Globus pallidus (tissue), 1 donor: ENCODE measurements around the gene ANKRD24.
"Not testable (repeated sequence)": the region's sequence is repeated elsewhere in the genome, so short reads cannot be mapped to it uniquely, and the experiment has no call there.

Experiments used
- DNase-seq: peaks from one replicate; pipeline ENCODE4 v3.0.0-alpha.2; 2015; ENCODE audit warnings: low spot score

ANKRD24 gene

GRCh38 chr19:4173479-4174212, 8.8 kb upstream of the ANKRD24 start:
- DNase-seq: no peak

GRCh38 chr19:4174213-4174894, 8.1 kb upstream of the ANKRD24 start:
- DNase-seq: no peak

- DNase-seq: no peak
Observed at GRCh38 chr19:4174895-4175668, 7.4 kb upstream of the ANKRD24 start.

- DNase-seq: no peak
Observed at GRCh38 chr19:4175669-4175931, 6.9 kb upstream of the ANKRD24 start.

- DNase-seq: no peak
Observed at GRCh38 chr19:4177146-4177545, 5.3 kb upstream of the ANKRD24 start.

GRCh38 chr19:4178990-4179389, 3.5 kb upstream of the ANKRD24 start:
- DNase-seq: no peak

GRCh38 chr19:4181053-4181508, 1.4 kb upstream of the ANKRD24 start:
- DNase-seq: no peak

- no peak for DNase-seq
Observed at GRCh38 chr19:4183967-4184717, 1.7 kb downstream of the ANKRD24 start.

GRCh38 chr19:4184718-4185352, 2.3 kb downstream of the ANKRD24 start:
- DNase-seq: no peak

- DNase-seq: no peak
Observed at GRCh38 chr19:4185413-4186086, 3.1 kb downstream of the ANKRD24 start.

GRCh38 chr19:4186087-4186993, 3.9 kb downstream of the ANKRD24 start:
- DNase-seq: peak; percentile 38

GRCh38 chr19:4187313-4188122, 5.0 kb downstream of the ANKRD24 start:
- no peak for DNase-seq

- DNase-seq: no peak
Observed at GRCh38 chr19:4189641-4190040, 7.2 kb downstream of the ANKRD24 start.

GRCh38 chr19:4192537-4192936, 10.0 kb downstream of the ANKRD24 start:
- DNase-seq: not testable (repeated sequence)

- DNase-seq: no peak
Observed at GRCh38 chr19:4194353-4194752, 11.9 kb downstream of the ANKRD24 start.

GRCh38 chr19:4196009-4196408, 13.5 kb downstream of the ANKRD24 start:
- no peak for DNase-seq

GRCh38 chr19:4196587-4197148, 14.2 kb downstream of the ANKRD24 start:
- no peak for DNase-seq

GRCh38 chr19:4197228-4197624, 14.7 kb downstream of the ANKRD24 start:
- DNase-seq: no peak
